ENCODE results near the gene ABR. TPM values are rescaled to one million over a fixed set of nuclear protein-coding genes. Genes with fewer than 3 reads are reported as not detected.

The ABR gene
- total RNA-seq, 4 donors from 2014 or later = 78.0 to 208 (median 106) TPM

DNA sequence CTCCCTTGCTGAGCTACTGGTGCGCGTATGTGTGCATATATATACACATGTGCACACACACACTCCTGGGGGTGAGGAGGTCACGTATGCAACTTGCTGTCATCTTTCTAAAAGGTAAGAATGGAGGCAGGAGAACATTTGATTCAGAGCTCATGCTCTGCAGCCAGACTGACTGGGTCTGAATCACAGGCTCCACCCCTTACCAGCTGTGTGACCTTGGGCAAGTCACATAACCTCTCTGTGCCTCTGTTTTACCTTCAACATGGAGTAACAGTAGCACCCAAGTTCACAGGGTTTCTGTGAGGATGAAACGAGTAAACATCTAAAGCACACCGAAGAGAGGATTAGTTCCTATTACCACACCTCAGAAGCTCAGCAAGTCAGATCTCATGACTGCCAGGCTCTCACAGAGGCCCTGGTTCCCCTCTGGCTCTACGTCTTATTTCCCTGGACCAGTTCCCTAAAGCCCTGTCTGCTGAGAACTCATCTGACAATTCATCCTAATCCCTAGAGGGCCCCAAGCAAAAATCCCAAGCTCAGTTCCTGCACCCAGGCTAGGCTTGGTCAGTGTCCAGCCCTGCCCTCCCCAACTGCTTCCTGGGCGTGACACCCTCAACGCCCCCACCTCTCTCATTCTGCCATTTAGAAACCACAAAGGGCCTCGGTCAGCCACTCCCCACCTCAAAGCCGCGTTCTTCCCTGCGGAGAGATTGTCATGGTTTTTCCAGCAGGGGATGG is 28.7 kb downstream of the ABR start:
- Histone ChIP-seq H3K4me3 (no peak overlapping the region), H3K9me3 (no peaks in the 10 kb centered on the region), H3K4me1 (peaks cover 22% of the 10 kb centered on the region), H3K36me3 (no peaks in the 10 kb centered on the region), H3K27ac (no peak overlapping the region), H3K27me3 (no peaks in the 10 kb centered on the region)
- no peak for DNase-seq (ENCODE audit: low spot score in 2 of 2)
- WGBS = 74% methylated on average over 12 of the region's 12 CpGs
- TF ChIP-seq CTCF (IDR thresholded peaks at IDR 0.05) (no peak), EP300 (IDR thresholded peaks at IDR 0.05) (no peak), POLR2A (IDR thresholded peaks at IDR 0.05) (no peak)

- Histone ChIP-seq H3K27ac (no peak overlapping the region), H3K27me3 (no peaks in the 10 kb centered on the region), H3K36me3 (no peaks in the 10 kb centered on the region), H3K4me1 (peaks cover 22% of the 10 kb centered on the region), H3K9me3 (no peaks in the 10 kb centered on the region), H3K4me3 (no peak overlapping the region)
- no peak for TF ChIP-seq POLR2AphosphoS5 (IDR thresholded peaks at IDR 0.05)
- TF ChIP-seq POLR2A (IDR thresholded peaks at IDR 0.05) = no peak
- TF ChIP-seq EP300 (IDR thresholded peaks at IDR 0.05) = no peak
- TF ChIP-seq CTCF (IDR thresholded peaks at IDR 0.05) = no peak
- no peak for DNase-seq (ENCODE audit: low spot score in 2 of 2)
- 90% methylated on average over 13 of the region's 13 CpGs for WGBS
Measured at GRCh38 chr17:1149869-1150268, 29.9 kb downstream of the ABR start.

GRCh38 chr17:1147664-1148063 is 32.1 kb downstream of the ABR start:
- Histone ChIP-seq H3K27me3 (no peaks in the 10 kb centered on the region), H3K9me3 (no peaks in the 10 kb centered on the region), H3K27ac (no peak overlapping the region), H3K36me3 (no peaks in the 10 kb centered on the region), H3K4me3 (no peak overlapping the region), H3K4me1 (peaks cover 14% of the 10 kb centered on the region)
- WGBS = 37% methylated on average over 8 of the region's 8 CpGs
- DNase-seq (ENCODE audit: low spot score in 2 of 2) = no peak
- TF ChIP-seq POLR2A (IDR thresholded peaks at IDR 0.05) (no peak), CTCF (IDR thresholded peaks at IDR 0.05) (peak in 1 of 2 donors; percentile 41)

DNA sequence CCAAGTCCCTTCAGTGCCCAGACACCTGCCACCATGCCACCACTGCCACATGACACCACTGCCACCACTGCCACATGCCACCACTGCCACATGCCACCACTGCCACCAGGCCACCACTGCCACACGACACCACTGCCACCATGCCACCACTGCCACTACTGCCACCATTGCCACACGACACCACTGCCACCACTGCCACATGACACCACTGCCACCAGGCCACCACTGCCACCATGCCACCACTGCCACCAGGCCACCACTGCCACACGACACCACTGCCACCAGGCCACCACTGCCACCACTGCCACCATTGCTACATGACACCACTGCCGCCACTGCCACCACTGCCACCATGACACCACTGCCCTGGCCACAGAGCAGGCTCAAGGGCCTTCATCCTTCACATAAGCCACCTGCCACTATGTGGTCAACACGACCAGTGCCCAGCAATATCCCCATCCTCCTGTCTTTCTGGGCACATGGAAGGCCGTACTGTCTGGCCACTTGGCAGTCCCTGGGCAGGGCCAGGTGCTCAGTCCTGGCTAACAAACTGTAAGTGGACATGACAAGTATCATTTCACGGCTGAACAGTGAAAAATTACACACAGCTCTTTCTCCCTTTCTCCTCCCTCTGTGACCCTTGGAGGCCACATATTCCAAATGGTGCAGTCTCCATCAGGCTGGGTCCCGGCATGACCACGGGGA is 33.1 kb downstream of the ABR start:
- TF ChIP-seq POLR2A (IDR thresholded peaks at IDR 0.05) = no peak
- no peak for TF ChIP-seq EP300 (IDR thresholded peaks at IDR 0.05)
- TF ChIP-seq CTCF (IDR thresholded peaks at IDR 0.05) = no peak
- TF ChIP-seq POLR2AphosphoS5 (IDR thresholded peaks at IDR 0.05) = no peak
- Histone ChIP-seq H3K4me1 (peaks cover 14% of the 10 kb centered on the region), H3K27me3 (no peaks in the 10 kb centered on the region), H3K36me3 (no peaks in the 10 kb centered on the region), H3K27ac (no peak overlapping the region), H3K4me3 (no peak overlapping the region), H3K9me3 (no peaks in the 10 kb centered on the region)
- WGBS = 82% methylated on average over 9 of the region's 9 CpGs
- no peak for DNase-seq (ENCODE audit: low spot score in 2 of 2)

DNA sequence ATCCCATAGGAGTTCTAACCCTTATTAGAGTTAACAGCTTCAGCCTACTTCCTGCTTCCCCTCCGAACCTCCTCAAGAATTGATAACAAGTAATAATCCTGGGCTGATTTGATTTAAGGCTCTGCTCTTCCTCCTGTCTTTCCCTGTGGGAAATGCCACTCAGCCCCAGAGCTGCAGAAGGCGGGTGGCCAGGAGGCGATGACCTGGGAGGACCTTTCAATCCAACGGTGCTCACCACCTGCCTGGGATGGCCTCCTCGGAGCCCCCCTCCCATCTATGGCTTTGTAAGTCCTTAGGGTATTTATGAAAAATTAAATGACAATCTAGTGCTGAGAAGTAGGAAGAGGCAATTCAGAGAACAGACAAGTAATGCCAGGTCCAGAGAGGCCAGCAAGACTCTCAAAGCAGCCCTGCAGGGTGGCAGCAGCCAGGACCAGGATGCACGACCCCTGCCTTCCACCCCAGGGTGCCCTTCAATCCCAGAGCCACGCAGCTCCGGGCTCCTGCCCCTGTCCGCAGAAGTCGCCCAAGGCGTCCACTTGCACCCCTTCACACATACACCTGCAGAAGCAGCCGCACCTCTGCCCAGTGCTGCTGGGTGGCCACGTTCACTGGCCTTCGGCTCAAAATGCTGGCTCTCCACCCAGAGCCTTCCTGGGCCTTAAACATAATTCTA is 34.3 kb downstream of the ABR start:
- no peak for DNase-seq (ENCODE audit: low spot score in 2 of 2)
- no peak overlapping the region for H3K27ac ChIP-seq
- H3K4me1 ChIP-seq = peaks cover 9% of the 10 kb centered on the region
- no peaks in the 10 kb centered on the region for H3K27me3 ChIP-seq
- H3K36me3 ChIP-seq = no peaks in the 10 kb centered on the region
- H3K9me3 ChIP-seq = no peaks in the 10 kb centered on the region
- TF ChIP-seq EP300 (IDR thresholded peaks at IDR 0.05) (no peak), CTCF (IDR thresholded peaks at IDR 0.05) (no peak), POLR2AphosphoS5 (IDR thresholded peaks at IDR 0.05) (no peak), POLR2A (IDR thresholded peaks at IDR 0.05) (no peak)
- no peak overlapping the region for H3K4me3 ChIP-seq
- WGBS = 88% methylated on average over 14 of the region's 14 CpGs

Data from suprapubic skin (tissue), 4 donors.